Omental fat pad (tissue), 4 donors: Measurements from ENCODE around the gene SH3TC2. TPM values are rescaled to one million over a fixed set of nuclear protein-coding genes. Genes with fewer than 3 reads are reported as not detected.
A peak's percentile ranks its signal among the peaks of the same experiment; 100 is the strongest.
"Not testable (repeated sequence)": the region's sequence is repeated elsewhere in the genome, so short reads cannot be mapped to it uniquely, and the experiment has no call there.

ENCODE experiments used
- ATAC-seq: fragments of 150-250 bp; one replicate; pipeline ENCODE4 v1.9.1; 2016; ENCODE audit warnings: mild to moderate bottlenecking, moderate library complexity; ENCODE audit not compliant: low FRiP score
- DNase-seq: peaks from one replicate; pipeline ENCODE4 v3.0.0-alpha.2; 2019; ENCODE audit warnings: low spot score
- total RNA-seq, 4 donors: library from RNA; depleted of rRNA; stranded (reverse); fragments of >200 nt; gene quantifications; one replicate each; pipeline ENCODE4 v1.1.0, GENCODE V29; 2016
- TF ChIP-seq, protein P1 (sequence below), 3 donors: fragments of 450-650 bp; IDR thresholded peaks; one replicate each; pipeline ENCODE4 v1.5.1; 2016 to 2017; ENCODE audit warnings: antibody characterized with exemption in 3 of 3, mild to moderate bottlenecking in 3 of 3, moderate library complexity in 2 of 3

Gene SH3TC2
- total RNA-seq, 4 donors from 2014 or later = 0.69 to 8.4 (median 2.1) TPM

DNA sequence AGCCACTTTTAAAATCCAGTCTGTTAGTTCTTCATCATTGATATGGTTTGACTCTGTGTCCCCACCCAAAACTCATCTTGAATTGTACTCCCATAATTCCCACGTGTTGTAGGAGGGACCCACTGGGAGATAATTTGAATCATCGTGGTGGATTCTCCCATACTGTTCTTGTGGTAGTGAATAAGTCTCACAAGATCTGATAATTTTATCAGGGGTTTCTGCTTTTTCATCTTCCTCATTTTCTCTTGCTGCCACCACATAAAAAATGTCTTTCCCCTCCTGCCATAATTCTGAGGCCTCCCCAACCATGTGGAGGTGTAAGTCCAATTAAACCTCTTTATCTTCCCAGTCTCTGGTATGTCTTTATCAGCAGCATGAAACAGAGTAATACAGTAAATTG lies 26.9 kb upstream of the SH3TC2 start:
- no peak for ATAC-seq
- TF ChIP-seq, protein P1, sequence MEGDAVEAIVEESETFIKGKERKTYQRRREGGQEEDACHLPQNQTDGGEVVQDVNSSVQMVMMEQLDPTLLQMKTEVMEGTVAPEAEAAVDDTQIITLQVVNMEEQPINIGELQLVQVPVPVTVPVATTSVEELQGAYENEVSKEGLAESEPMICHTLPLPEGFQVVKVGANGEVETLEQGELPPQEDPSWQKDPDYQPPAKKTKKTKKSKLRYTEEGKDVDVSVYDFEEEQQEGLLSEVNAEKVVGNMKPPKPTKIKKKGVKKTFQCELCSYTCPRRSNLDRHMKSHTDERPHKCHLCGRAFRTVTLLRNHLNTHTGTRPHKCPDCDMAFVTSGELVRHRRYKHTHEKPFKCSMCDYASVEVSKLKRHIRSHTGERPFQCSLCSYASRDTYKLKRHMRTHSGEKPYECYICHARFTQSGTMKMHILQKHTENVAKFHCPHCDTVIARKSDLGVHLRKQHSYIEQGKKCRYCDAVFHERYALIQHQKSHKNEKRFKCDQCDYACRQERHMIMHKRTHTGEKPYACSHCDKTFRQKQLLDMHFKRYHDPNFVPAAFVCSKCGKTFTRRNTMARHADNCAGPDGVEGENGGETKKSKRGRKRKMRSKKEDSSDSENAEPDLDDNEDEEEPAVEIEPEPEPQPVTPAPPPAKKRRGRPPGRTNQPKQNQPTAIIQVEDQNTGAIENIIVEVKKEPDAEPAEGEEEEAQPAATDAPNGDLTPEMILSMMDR (IDR thresholded peaks at IDR 0.05) = no peak
- no peak for DNase-seq

DNA sequence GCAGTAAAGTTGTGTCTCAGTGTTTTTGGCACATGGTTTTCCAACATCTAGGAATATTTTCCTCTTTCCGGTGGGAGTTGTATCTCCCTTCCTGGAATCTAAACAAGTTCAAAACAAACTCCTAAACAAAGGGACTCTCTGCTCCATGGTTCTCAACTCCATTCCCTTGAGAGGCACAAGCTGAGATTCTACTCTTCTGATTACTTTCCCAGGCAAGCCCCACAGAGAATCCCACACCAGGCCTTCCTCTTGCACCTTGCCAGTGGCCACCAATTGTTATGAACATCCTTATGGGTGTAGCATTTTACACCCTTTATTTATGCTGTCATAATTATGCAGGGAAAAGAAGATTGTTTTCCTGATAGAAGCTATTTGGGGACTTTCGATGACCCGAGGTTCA lies 25.8 kb upstream of the SH3TC2 start:
- TF ChIP-seq, protein P1 (IDR thresholded peaks at IDR 0.05) = no peak
- DNase-seq (no peak), ATAC-seq (no peak)

DNA sequence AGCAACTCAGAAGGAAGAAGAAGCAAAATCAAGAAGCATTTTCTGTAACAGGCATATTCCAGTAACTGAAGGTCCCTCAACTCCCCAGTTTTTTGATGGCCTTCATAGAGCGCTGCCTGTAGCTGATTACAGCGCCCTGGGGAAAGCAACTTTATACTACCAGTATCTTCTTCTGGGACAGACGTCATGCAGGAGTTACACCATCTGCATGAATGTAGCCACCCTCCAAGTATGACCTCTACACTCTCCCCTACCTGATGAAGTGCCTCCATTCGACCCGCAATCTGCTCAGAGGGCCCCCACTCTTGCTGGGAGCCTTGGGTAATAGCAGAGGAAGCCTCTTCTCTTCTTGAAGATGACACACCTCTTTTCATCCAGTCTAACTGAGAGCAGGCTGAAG lies 21.0 kb upstream of the SH3TC2 start:
- DNase-seq = no peak
- TF ChIP-seq, protein P1 (IDR thresholded peaks at IDR 0.05) = no peak
- ATAC-seq = no peak

DNA sequence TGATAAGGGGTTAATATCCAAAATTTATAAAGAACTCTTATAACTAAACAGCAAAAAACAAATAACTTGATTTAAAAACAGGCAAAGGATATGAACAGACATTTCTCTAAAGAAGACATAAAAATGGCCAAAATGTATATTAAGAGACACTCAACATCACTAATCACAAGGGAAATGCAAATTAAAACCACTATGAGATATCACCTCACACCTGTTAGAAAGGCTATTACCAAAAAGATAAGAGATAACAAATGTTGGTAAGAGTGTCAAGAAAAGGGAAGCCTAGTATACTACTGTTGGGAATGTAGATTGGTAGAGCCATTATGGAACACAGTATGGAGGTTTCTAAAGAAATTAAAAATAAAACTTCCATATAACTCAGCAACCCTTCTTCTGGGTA lies 19.4 kb upstream of the SH3TC2 start:
- DNase-seq (no peak), ATAC-seq (no peak)
- TF ChIP-seq, protein P1 (IDR thresholded peaks at IDR 0.05) = no peak

DNA sequence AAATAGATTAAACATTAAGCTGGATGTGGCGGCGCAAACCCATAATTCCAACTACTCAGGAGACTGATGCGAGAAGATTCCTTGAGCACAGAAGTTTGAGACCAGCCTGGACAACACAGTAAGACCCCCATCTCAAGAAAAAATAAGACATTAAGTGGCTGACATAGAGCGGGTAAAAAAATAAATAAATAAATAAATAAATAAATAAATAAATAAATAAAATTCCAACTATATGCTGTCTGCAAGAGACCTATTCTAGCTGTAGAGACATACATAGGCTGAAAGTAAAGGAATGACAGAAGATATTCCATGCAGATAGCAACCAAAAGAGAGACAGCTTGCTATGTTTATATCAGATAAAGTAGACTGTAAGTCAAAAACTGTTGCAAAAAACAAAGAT lies 17.4 kb upstream of the SH3TC2 start:
- DNase-seq (no peak), ATAC-seq (no peak)
- TF ChIP-seq, protein P1 (IDR thresholded peaks at IDR 0.05) = no peak

DNA sequence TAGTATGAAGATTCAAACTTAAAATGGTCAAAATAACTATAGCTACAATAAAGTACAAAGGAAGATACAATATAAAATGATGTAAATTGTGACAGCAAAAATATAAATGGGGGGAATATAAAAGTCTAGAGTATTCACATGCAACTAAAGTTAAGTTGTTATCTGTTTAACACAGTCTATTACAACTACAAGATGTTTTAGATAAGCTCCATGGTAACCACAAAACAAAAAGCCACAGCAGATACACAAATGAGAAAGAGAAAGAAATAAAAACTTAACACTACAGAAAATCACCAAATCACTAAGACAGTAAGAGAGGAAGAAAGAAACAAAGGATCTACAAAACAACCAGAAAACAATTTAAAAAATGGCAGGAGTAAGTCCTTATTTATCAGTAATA lies 17.0 kb upstream of the SH3TC2 start:
- TF ChIP-seq, protein P1 (IDR thresholded peaks at IDR 0.05) = no peak
- DNase-seq (no peak), ATAC-seq (no peak)

DNA sequence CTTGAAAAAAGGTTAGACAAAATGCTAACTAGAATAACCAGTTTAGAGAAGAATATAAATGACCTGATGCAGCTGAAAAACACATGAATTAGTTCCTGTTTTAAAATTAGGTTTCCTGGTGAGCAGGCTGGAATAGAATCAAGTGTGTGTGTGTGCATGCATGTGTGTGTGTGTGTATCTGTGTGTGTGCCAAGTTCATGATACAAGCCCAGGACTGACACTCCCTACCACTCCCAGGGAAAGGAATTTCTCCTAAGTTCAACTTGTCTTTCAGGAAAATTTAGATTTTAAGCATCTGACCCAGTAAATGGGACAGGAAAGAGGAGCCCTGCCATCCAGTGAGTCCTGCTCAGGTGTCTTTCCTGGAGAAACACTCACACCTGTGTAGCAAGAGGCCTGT lies 11.2 kb upstream of the SH3TC2 start:
- DNase-seq = not testable (repeated sequence)

DNA sequence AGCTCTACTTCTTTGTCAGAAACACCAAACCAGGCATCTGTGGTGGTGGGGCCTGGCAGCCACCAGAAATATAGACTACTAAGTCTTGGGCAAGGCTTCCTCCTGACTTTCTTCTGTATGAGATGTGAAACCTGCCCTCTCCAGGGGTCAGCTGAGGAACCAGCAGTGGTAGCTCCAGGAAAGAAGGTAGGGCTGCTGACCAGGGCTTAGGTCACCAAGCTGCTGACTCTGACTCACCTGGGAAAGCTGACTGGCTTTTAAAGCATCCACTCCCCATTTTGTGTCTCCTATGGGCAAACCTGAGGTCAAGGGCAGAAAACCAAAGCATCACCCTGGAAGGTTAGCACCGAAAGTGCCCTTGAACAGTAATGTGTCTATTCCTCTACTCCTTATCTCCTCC lies 10.4 kb upstream of the SH3TC2 start:
- TF ChIP-seq, protein P1 (IDR thresholded peaks at IDR 0.05) = no peak
- ATAC-seq (peak; percentile 82), DNase-seq (no peak)

More for the DNA sequence above, 11.2 kb upstream of the SH3TC2 start:
- ATAC-seq = not testable (repeated sequence)
